Measurements from ENCODE around the gene SMO. TPM values are rescaled to one million over a fixed set of nuclear protein-coding genes. Genes with fewer than 3 reads are reported as not detected.

SMO gene
- total RNA-seq, 1 experiment from 2014 or later = not detected

GRCh38 chr7:129257168-129257567, 68.7 kb downstream of the SMO start:
- peaks cover 5% of the 10 kb centered on the region for H3K36me3 Mint-ChIP-seq (ENCODE audit: insufficient read depth, unreplicated experiment)
- H3K4me1 Mint-ChIP-seq (ENCODE audit: insufficient read depth, unreplicated experiment) = no peaks in the 10 kb centered on the region
- no peaks in the 10 kb centered on the region for H3K9me3 Mint-ChIP-seq (ENCODE audit: unreplicated experiment)
- ChIA-PET CTCF (interaction anchor here (0.8 kb wide), 1 partner anchor 14 kb away, joined by 4 read pairs; no protein-coding TSS in a partner anchor), POLR2A (no interaction called here)
- BruUV-seq (replicated peaks) = no TSS peak
- no peak overlapping the region for H3K27ac Mint-ChIP-seq (ENCODE audit: low read depth, unreplicated experiment)
- no peak for DNase-seq (ENCODE audit: unreplicated experiment)
- no peak overlapping the region for H3K4me3 Mint-ChIP-seq (ENCODE audit: unreplicated experiment)
- no peak for TF ChIP-seq CTCF (IDR thresholded peaks at IDR 0.05; ENCODE audit: unreplicated experiment)
- H3K27me3 Mint-ChIP-seq (ENCODE audit: insufficient read depth, unreplicated experiment) = no peaks in the 10 kb centered on the region
- intact Hi-C loops (cut with micrococcal nuclease) = no loop called here

- Mint-ChIP-seq H3K27ac (ENCODE audit: low read depth, unreplicated experiment) (no peak overlapping the region), H3K4me3 (ENCODE audit: unreplicated experiment) (no peak overlapping the region), H3K36me3 (ENCODE audit: insufficient read depth, unreplicated experiment) (peaks cover 5% of the 10 kb centered on the region), H3K27me3 (ENCODE audit: insufficient read depth, unreplicated experiment) (no peaks in the 10 kb centered on the region), H3K4me1 (ENCODE audit: insufficient read depth, unreplicated experiment) (no peaks in the 10 kb centered on the region), H3K9me3 (ENCODE audit: unreplicated experiment) (no peaks in the 10 kb centered on the region)
- CTCF ChIA-PET = interaction anchor here (0.7 kb wide), 1 partner anchor 30 kb away, joined by 3 read pairs; no protein-coding TSS in a partner anchor
- no peak for TF ChIP-seq CTCF (IDR thresholded peaks at IDR 0.05; ENCODE audit: unreplicated experiment)
- POLR2A ChIA-PET = interaction anchor here (1.1 to 1.5 kb wide), 2 partner anchors 12 to 34 kb away, joined by 3 read pairs; partner anchors contain the start of gene AHCYL2
- intact Hi-C loops (cut with micrococcal nuclease) = no loop called here
- no TSS peak for BruUV-seq (replicated peaks)
- no peak for DNase-seq (ENCODE audit: unreplicated experiment)
These were observed 70.4 kb downstream of the SMO start for GRCh38 chr7:129258649-129259389.

- Mint-ChIP-seq H3K9me3 (ENCODE audit: unreplicated experiment) (no peaks in the 10 kb centered on the region), H3K27me3 (ENCODE audit: insufficient read depth, unreplicated experiment) (no peaks in the 10 kb centered on the region), H3K36me3 (ENCODE audit: insufficient read depth, unreplicated experiment) (peaks cover under 1% of the 10 kb centered on the region), H3K4me1 (ENCODE audit: insufficient read depth, unreplicated experiment) (peaks cover under 1% of the 10 kb centered on the region), H3K27ac (ENCODE audit: low read depth, unreplicated experiment) (no peak overlapping the region), H3K4me3 (ENCODE audit: unreplicated experiment) (no peak overlapping the region)
- no peak for DNase-seq (ENCODE audit: unreplicated experiment)
- intact Hi-C loops (cut with micrococcal nuclease) = no loop called here
- ChIA-PET POLR2A (interaction anchor here (1.5 kb wide), 1 partner anchor 38 kb away, joined by 3 read pairs; the partner anchor contains the start of gene AHCYL2), CTCF (interaction anchor here (0.6 to 1.1 kb wide), 6 partner anchors 9 to 114 kb away, joined by 3 to 6 read pairs (median 3); no protein-coding TSS in a partner anchor)
- no peak for TF ChIP-seq CTCF (IDR thresholded peaks at IDR 0.05; ENCODE audit: unreplicated experiment)
- no TSS peak for BruUV-seq (replicated peaks)
These were observed 73.9 kb downstream of the SMO start for GRCh38 chr7:129262324-129262723.

Other genes with a start within 250 kb of the SMO start
- gene TNPO3, start 133.5 kb upstream of the SMO start, total RNA-seq (2022) = 42.3 and 44.2 TPM in 2 replicates
- gene TSPAN33, start 43.9 kb upstream of the SMO start, total RNA-seq (2022) = 1.7 TPM in 2 replicates
- gene AHCYL2, start 36.4 kb downstream of the SMO start, total RNA-seq (2022) = 12.8 and 16.4 TPM in 2 replicates
- 6.3 and 18.3 TPM in 2 replicates for gene STRIP2, start 245.8 kb downstream of the SMO start, total RNA-seq (2022)